Measurements from ENCODE around the gene C1QL3.

C1QL3 gene

DNA sequence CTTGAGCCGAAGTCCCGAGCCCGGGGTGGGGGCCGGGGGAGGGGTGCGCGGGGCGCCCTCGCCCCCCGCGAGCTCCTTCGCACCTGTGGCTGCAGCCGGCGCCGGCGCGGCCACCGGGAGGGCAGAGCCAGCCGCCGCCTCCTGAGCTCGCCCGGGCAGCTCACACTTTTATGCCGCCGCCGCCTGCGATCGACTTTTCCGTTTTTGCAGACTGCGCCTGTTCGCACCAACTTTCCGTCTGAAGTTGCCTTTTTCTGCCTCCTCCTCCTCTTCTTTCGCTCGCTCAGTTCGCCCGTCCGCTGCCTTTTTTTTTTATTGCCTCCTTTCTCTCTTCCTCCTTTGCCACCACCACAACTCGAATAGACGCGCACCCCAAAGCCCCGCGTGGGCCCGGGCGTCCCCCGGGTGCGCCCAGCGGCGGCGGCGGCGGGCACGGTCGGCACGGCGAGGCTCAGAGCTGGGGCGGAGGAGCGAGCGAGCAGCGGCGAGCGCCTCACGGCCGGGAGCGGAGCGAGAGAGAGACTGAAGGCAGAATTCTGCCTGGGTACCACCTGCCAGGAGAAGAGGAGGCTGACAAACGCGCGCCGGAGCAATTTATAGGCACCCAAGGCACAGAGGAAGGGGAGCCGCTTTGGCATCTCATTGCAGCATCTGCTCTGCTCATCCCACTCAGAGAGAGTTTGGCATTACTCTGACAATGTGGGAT lies at the start of gene C1QL3:
Gene C1QL3, minus strand, starts transcription at position 569 of the 706 bp plus-strand sequence. CDS start 814 bp downstream, outside the sequence.
- DNase-seq, result peak; percentile 42

DNA sequence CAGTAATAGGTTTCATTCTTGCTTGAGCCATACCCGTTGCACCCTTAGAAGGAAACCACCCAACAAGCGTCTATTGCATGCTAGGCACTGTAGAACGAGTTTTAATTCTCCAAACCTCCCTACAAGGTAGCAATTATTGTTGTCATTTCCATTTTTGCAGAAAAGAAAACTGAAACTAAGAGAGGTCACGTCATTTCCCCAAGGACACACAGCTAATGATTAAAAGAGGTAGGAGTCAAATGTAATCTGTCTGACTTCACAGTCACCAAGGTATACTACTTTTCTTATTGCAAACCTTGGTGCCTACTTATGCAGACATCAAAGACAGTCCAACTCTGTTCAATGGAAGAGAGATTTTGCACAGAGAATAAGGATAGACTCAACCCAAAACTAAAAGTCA lies 49.1 kb upstream of the C1QL3 start:
- peak; percentile 25 for DNase-seq

DNA sequence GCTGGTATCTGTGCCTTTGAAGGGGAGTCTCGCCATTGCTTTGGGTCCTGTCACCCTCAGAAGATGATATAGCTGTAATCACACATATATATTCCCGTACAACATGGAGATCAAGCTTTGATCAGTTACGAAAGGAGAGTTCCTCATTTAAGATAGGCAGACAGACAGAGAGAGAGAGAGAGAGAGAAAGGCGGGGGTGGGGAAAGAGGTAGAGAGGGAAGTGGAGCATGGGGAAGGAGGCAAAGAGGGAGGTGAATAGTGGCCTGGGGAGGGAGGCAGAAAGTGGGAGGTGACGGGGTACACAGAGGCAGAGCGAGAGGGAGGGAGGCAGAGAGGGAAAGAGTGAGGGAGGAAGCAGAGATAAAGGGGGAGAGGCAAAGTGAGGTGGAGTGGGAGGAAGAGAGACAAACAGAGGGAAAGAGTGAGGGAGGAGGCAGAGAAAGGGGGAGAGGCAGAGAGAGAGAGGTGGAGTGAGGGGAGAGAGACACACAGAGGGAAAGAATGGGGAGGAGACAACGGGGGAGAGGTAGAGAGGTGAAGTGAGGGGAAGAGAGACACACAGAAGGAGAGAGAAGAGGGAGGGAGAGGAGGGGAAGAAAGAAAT lies 44.6 kb upstream of the C1QL3 start:
- DNase-seq, result no peak

DNA sequence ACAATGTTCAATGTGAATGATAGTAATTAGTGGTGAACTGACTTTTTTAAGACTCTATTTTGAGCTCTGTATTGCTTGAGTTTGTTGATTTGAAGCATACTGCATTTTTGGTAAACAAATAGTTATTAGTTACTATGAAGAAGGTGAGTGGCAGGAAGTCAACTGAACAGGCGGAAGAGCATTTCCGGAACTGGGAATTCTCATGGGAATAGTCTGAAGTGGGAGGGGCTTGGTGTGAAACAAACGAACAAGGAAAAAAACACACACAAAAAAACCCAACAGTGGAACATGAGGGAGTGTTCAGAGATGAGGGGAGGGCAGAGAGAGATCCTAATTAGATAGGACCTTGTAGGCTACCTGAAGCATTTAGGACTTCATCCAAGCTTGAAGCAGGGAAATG lies 43.9 kb upstream of the C1QL3 start:
- DNase-seq, result no peak

DNA sequence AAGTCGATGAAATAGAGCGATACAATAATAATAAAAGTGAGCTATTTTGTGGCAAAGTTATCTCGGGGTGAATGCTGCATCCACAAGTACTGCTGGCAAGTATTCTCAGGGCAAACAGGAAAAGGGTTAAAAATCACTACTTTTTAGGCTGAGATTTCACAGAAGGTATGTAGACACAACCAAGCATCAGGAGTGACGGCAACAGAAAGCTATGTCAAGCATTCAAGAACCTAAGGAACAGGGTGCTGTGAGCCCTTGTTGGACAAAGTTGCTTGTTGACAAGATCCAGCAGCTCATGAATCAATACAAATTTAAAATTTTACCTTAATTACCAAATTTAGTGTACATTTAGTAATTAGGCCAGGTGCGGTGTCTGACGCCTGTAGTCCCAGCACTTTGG lies 41.2 kb upstream of the C1QL3 start:
- no peak for DNase-seq

DNA sequence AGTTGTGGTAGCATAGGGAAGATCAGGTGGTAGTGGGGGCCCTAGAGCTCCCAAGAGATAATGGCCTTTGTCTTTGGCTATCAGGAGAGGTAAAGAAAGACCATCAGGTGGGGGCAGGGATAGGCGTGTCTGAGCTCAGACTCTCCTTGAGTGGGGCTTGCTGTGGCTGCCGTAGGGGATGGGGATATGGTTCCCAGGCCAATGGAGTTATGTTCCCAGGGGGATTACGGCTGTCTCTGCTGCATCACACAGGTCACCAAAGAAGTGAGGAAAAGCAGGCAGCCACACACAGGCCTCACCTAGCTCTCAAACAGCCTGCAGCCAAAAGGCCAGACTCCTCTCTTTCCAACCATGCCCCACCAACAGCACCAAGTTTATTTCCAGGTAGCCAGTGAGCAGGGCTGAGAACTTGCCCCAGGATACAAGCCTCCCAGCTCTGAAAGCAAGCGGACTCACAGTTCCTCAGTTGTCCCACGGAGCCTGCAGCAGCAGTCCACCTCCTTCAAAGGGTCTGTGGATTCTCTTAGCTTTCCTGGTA lies 37.6 kb upstream of the C1QL3 start:
- no peak for DNase-seq

DNA sequence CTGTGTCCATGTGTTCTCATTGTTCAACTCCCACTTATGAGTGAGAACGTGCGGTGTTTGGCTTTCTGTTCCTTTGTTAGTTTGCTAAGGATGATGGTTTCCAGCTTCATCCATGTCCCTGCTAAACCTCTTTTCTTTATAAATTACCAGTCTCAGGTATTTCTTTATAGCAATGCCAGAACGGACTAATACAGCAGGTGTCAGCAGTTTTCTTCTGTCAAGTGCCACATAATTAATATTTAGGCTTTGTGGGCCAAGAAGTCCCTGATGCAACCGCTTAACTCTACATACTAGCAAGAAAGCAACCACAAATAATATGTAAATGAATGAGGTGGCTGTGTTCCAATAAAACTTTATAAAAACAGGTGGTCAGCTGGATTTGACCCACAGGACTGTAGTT lies 26.3 kb upstream of the C1QL3 start:
- no peak for DNase-seq

DNA sequence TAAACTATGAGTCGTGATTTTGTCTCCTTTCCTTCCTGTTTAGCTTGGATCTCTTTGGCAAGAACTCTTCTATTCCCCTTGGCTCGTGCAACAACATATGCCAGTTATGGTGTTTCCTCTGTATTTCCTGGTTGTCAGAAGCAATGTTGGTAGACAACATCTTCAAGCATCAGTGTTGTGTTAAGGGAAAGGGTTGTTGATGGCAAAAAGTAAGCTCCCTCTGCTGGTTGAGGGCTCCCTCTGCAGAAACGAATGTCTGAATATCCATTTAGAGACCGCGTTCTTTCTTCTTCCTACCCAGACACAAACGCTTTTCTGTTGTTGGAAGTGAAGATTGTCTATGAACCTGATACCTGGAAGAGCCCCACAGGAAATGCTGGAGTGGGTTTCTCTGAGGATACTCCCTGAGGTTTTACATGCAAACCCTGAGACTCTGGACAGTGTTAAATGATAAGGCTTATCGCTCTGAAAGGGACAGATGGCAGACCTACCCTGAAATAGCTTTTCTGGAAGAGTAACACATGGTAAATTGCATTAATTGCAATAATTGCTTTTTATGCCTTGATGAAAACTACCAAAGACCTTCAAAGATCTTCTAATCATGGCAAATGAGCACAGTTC lies 23.5 kb upstream of the C1QL3 start:
- peak; percentile 47 for DNase-seq

DNA sequence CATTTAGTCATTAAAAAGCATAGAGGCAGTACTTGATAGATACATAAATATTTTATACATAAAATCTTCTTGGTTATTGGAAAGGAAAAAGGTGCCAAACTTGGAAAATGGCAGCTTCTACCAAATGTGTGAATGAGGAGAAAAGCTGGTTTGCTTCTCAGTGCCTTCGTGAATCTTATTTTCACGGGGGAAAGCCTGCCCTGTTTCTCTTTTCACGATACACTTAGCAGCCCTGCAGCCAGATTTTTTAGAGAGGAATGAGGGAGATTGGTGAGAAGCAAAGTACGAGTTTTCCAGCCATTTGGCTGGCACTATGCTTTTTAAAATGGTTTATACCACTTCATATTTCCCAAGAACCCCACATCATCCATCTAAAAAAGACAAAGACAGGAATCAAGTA lies 22.9 kb upstream of the C1QL3 start:
- DNase-seq, result no peak

DNA sequence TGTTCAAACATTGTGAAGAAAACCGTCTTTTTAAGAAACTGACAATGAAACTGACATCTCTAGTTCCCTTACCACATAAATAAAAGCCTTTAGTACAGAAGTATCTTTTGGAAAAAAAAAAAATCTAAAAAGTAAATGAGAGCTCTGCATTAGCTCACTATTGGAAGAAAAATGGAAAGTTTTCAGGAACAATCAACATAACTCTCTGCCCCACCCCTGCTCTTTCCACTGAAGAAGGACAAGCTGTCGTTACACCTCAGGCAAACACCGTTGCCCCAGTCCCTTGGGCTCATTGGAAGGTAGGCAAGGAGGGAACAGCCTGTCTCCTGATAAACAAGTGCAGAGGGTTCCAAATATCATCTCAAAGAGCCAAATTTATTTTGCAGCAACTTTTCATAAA lies 22.4 kb upstream of the C1QL3 start:
- no peak for DNase-seq

DNA sequence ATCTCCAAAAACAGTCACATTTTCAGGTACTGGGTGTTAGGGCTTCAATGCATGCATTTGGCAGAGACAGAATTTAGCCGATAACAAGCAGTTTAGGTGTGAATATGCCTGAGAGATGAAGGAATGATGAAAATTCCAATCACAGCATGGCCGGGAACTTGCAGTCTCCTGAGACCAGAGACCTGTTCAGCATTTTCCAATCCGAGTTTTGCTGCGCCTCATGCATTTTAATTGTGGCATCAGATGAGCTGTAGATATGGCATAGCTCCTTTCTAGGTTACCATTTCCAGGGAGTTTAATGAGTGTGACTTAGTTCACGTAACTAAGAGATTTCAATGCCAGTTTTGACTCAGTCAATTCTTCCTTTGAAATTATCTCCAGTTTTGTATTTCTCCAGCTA lies 14.5 kb upstream of the C1QL3 start:
- no peak for DNase-seq

DNA sequence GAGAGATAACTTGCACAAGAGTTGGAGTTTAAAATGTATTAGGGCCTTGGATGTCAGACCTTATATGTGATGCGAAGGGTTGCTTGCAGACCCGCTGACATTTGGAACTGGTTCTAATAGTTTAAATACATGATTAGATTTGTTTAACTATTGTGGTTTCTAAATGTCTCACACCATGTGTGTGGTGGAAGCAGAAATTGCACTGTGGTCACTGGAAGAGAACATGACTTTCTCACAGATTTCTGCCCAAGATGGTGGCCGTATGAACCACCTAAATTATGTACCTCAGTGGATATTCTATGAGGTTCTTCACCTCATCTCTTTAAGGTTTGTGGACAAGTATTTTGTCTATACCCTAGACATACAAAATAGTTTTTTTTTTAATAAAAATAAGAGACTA lies 8.2 kb upstream of the C1QL3 start:
- no peak for DNase-seq

DNA sequence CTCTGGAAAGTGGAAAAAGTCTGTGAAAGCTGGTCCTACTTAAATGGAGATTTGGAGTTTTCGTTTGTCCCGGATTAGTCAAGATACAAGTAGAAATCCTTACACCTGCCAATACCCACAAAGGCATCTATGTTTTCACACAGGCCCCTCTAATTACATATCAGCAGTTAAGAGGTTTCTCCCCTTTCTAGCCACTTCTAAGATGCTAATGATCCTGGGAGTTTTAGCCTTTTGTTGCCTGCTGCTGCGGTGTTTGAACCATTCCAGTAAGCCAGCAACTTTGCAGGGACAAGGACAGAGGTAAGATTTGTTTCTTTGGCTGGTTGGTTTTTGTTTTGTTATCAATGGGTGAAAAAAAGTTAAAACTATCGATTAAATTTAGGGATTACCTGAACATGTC lies 5.8 kb upstream of the C1QL3 start:
- DNase-seq, result no peak

DNA sequence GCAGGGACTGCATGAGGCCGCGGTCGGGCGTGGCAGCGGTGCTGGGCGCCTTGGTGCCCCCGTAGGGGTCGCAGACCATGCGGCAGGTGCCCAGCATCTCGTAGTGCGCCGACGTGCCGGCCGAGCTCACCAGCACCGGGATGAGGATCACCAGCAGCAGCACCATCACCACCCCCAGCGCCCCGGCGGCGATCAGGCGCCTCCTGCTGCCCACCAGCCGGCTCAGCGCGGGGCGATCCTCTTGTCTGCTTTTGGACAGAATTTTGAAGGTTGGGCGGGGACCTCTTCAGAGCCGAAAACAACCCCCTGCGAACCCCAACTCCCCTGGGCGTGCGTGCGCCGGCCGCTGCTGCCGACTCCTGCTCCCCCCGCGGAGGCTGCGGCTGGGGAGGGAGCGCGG lies 779 bp downstream of the C1QL3 start:
- peak; percentile 49 for DNase-seq

DNA sequence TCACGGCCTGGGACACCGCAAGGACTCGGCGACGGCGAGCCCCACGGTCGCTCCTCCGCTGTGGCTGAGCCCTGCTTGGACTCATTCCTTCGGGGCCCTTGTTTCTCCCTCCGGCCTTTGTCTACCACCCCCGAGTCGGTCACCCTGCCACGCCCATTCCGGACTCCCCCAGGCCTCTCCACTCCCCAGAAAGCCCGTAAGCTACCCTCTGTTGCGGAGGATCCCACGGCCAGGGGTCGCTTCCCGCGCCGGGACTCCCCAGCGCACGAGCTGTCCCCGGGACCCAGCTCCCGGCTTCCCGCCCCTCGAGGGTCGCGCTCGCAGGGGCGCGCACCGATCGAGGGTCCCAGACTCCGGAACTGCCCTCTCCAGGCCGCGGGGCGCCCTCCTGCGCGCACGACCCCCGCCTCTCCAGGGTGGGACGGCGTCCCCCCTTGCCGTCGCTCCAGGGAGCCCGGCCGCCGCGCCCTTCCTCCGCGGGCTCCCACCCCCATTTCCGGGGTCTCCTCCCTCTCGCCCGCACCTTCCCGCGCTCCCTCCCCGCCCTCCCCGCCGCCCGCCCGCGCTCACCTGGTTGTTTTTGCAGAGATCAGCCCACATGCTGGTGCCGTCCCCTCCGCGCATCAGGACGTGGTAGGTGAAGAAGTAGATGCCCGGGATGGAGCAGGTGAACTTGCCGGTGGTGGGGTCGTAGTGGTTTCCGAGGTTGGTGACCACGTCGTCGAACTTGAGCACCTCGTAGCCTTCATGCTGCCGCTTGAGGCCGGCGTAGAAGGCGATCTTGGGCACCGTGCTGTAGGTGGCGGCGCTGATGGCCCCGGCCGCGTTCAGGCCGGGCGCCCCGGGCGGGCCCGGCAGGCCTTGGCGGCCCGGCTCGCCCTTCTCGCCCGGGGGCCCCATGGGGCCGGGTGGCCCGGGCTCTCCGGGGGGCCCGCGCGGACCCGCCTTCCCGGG lies 1.5 kb downstream of the C1QL3 start:
- DNase-seq, result peak; percentile 13

DNA sequence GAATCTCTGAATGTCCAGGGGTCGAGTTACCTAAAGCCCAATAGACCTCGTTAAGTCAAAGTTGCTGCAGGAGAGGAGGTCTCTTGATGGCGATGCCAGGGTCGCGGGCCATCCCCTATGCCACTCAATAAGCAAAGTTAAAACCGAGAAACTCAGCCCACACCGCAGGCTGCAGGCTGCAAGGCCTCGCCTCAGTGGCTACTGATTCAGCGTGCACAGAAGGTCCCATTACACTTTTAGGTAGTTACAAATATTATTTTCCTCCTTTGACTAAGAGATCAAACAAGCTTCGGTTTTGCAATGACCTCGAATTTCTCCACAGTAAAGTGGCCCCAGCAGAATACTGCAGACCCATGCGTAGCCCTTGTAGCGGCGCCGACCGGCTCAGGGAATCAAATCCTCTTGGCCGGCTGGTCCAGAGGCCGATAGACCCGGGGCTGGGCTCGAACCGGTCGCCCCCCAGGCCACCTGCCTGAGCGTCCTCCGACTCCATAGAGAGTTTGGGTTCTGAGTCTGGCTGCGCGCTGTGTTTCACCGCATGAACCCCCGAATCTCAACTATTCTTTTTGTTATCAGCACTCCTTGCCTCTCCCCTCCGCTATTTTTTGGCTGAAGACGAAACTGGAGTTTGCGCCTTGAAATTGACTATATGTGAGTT lies 2.3 kb downstream of the C1QL3 start:
- no peak for DNase-seq

DNA sequence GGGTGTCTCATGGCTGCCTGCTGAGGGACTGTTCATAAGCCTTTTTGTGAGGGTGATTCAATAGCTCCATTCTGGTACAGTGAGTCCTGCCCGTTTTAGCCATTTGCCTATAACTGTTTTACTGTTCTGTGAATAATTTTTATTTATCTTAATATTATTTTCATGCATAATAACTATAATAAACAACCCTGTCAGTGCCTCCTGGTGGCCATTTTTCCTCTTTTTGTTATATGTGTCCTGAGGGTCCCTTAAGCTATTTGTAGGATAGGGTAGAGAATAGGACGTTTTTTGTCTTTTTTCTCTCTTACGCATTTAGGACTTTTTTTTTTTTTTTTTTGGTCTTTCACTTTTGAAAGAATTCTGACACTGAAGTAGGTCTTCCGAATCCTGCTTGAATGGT lies 2.9 kb downstream of the C1QL3 start:
- DNase-seq, result no peak

DNA sequence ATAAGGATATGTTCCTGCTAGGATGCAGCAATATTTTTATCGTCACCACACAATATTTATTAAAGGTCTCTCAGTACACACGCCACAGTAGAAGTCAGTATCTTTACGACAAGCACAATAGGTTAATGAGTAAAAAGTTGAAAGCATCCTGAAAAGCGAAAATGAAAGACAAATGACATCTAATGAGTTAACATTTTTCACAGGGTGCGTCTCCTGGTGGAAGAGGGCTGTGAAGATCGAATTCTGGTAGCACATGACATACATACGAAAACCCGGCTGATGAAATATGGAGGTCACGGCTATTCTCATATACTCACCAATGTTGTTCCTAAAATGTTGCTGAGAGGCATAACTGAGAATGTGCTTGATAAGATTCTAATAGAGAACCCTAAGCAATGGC lies 10.8 kb downstream of the C1QL3 start:
- no peak for DNase-seq

DNA sequence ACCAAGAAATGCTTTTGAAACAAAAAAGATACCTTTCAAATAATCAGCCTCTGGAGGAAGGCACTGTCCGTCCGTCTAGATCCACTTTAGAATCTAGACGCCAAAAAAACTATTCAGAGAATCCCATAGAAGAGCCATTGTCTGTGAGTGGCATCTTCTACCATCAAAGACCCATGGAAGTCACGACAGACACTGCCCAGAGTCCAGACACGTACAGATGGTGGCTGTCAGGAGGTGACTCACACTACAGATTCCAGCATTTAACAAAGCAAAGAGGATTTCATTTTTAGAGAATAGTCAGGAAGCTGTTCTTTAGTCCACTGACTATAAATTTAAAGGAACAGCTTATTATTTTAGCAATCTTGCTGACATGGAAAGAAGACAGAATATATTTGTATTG lies 11.7 kb downstream of the C1QL3 start:
- no peak for DNase-seq

DNA sequence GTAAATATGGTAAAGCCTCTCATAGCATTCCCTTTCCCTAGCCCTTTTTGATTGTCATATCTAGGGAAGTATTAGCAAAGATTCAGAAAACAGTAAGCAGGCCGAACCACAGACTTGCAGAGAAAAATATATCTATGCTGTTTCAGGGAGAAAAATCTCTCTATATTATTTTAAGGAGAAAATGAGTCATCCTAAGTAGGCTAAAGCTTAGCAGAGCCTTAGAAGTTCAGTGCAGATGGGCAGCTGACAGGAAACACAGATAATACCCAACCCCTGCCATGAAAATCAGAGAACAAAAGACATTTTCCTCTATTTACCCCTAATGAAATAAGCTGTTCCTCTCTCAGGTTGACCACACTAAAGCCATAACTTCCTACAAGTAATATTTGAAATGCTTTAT lies 16.5 kb downstream of the C1QL3 start:
- DNase-seq, result no peak

DNA sequence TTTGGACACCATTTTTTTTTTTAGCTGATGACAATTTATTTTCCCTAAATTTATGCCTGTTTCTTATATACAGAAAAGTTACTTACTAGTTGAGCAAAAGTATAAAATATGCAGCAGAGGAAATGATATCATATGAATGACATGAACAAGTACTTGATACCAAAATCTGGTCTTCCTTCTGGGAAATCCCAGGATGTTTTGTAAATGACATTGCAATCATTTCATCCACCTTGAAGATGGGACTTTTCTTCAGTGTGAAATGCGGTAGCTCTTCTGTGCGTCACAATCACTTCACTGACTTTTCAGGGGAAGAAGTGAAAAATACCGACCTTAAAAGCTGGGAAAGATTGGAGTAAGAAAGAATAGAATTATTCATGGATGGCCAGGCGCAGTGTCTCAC lies 23.8 kb downstream of the C1QL3 start:
- no peak for DNase-seq

DNA sequence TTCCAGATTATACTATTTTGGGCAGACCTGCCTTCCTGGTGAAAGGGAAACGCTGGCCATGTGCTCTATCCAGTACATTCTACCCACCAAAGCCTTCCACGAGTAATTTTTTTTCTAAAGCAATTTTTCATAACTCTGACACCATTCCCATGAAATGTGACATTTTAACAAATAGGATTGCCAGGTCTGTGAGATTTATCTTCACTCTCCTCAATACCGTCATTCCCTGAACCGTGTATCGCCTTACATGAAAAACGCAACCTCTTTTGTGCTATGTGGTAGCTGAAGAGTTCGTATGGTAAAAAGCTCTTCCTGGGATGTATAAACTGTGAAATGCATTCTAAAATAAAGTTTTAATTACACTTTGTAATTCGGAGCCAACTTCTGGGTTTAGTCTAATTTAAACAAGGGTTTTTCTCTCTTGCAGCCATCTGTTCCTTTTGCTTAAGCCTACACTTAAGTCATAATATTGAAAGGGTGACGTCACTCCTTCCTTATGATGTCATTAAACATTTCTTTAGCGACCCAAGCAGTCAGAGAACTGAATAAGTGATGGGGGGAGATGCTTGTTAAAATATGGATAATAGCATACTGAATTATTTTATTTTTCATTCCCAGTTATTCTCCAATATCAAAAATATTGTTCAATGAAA lies 27.7 kb downstream of the C1QL3 start:
- DNase-seq, result no peak

Measured in activated CD4-positive, alpha-beta T cell treated with anti-CD3 and anti-CD28 coated beads, Interleukin-2, Interleukin-6, amounts not matched to agents 100 ng/mL and 50 ng/mL, durations not matched to agents 16 hours and 8 hours (primary cell).